NT2/D1 (cell line): ENCODE data around the gene MX2.
"Not testable (repeated sequence)": the region's sequence is repeated elsewhere in the genome, so short reads cannot be mapped to it uniquely, and the experiment has no call there.

Source experiments
- DNase-seq: peaks from one replicate; pipeline ENCODE4 v3.0.0-alpha.2; 2011; ENCODE audit warnings: low read depth, low spot score
- H3K27me3 ChIP-seq: 2 replicates; pipeline ENCODE4 v1.6.0; 2011; ENCODE audit warnings: mild to moderate bottlenecking; ENCODE audit not compliant: insufficient read length, insufficient read depth
- H3K36me3 ChIP-seq: 2 replicates; pipeline ENCODE4 v1.6.1; 2011; ENCODE audit warnings: mild to moderate bottlenecking, low read length, mixed read lengths; ENCODE audit not compliant: insufficient read depth, insufficient read length
- H3K4me1 ChIP-seq: 2 replicates; pipeline ENCODE4 v1.5.1; 2011; ENCODE audit not compliant: insufficient read depth, insufficient read length
- H3K4me3 ChIP-seq: 2 replicates; pipeline ENCODE4 v1.5.1; 2011; ENCODE audit warnings: low read depth; ENCODE audit not compliant: insufficient read length
- H3K9ac ChIP-seq: 2 replicates; pipeline ENCODE4 v1.6.0; 2011; ENCODE audit warnings: low read depth; ENCODE audit not compliant: insufficient read length
- H3K9me3 ChIP-seq: 2 replicates; pipeline ENCODE4 v1.5.1; 2011; ENCODE audit warnings: mild to moderate bottlenecking, low read length; ENCODE audit not compliant: insufficient read depth
- SUZ12 ChIP-seq: IDR thresholded peaks from 2 replicates; pipeline ENCODE4 v1.6.1; 2011; ENCODE audit not compliant: insufficient read length, insufficient read depth; ENCODE audit errors: extremely low read depth
- YY1 ChIP-seq: IDR thresholded peaks from 2 replicates; pipeline ENCODE4 v1.6.1; 2011; ENCODE audit not compliant: insufficient read length, insufficient read depth
- ZNF274 ChIP-seq: IDR thresholded peaks from 2 replicates; pipeline ENCODE4 v1.6.1; 2011; ENCODE audit warnings: mild to moderate bottlenecking, low read depth, low read length

The MX2 gene

GRCh38 chr21:41418956-41419680 lies 57.3 kb downstream of the MX2 start:
- no peak for DNase-seq
- Histone ChIP-seq H3K9me3 (no peaks in the 10 kb centered on the region), H3K27me3 (peaks cover 35% of the 10 kb centered on the region), H3K4me3 (no peak overlapping the region), H3K36me3 (no peaks in the 10 kb centered on the region), H3K4me1 (peaks cover 3% of the 10 kb centered on the region), H3K9ac (no peak overlapping the region)
- TF ChIP-seq SUZ12 (no peak), ZNF274 (no peak), YY1 (no peak)

GRCh38 chr21:41419921-41420862 lies 58.4 kb downstream of the MX2 start:
- H3K4me3 ChIP-seq: peak overlapping the region; percentile 52
- no peak for DNase-seq
- TF ChIP-seq SUZ12 (no peak), ZNF274 (no peak), YY1 (no peak)
- peaks cover 3% of the 10 kb centered on the region for H3K4me1 ChIP-seq
- no peaks in the 10 kb centered on the region for H3K36me3 ChIP-seq
- H3K9me3 ChIP-seq: no peaks in the 10 kb centered on the region
- H3K9ac ChIP-seq: peak overlapping the region; percentile 88
- H3K27me3 ChIP-seq: peaks cover 44% of the 10 kb centered on the region

GRCh38 chr21:41420998-41421397 lies 59.2 kb downstream of the MX2 start:
- not testable (repeated sequence) for H3K9me3 ChIP-seq, DNase-seq, H3K4me1 ChIP-seq, H3K36me3 ChIP-seq, H3K4me3 ChIP-seq, H3K9ac ChIP-seq
- H3K27me3 ChIP-seq: peaks cover 52% of the 10 kb centered on the region

GRCh38 chr21:41422546-41423304 lies 60.9 kb downstream of the MX2 start:
- no peaks in the 10 kb centered on the region for H3K36me3 ChIP-seq
- H3K9me3 ChIP-seq: no peaks in the 10 kb centered on the region
- no peak overlapping the region for H3K4me3 ChIP-seq
- TF ChIP-seq SUZ12: no peak
- TF ChIP-seq YY1: no peak
- no peak for DNase-seq
- no peak overlapping the region for H3K9ac ChIP-seq
- peaks cover 9% of the 10 kb centered on the region for H3K4me1 ChIP-seq
- peaks cover 70% of the 10 kb centered on the region for H3K27me3 ChIP-seq

- H3K27me3 ChIP-seq: peaks cover 74% of the 10 kb centered on the region
- DNase-seq, H3K36me3 ChIP-seq, H3K9me3 ChIP-seq, H3K9ac ChIP-seq, H3K4me1 ChIP-seq, H3K4me3 ChIP-seq: not testable (repeated sequence)
These were observed 61.4 kb downstream of the MX2 start for GRCh38 chr21:41423305-41423636.

GRCh38 chr21:41425588-41425953 lies 63.7 kb downstream of the MX2 start:
- Histone ChIP-seq H3K4me3 (peak overlapping the region; percentile 54), H3K36me3 (no peaks in the 10 kb centered on the region), H3K27me3 (peaks cover 77% of the 10 kb centered on the region), H3K9ac (peak overlapping the region; percentile 73), H3K4me1 (peaks cover 8% of the 10 kb centered on the region), H3K9me3 (no peaks in the 10 kb centered on the region)
- no peak for TF ChIP-seq ZNF274
- no peak for TF ChIP-seq SUZ12
- TF ChIP-seq YY1: no peak
- no peak for DNase-seq

- Histone ChIP-seq H3K9ac (peak within 1 kb of the TSS; percentile 73), H3K4me1 (peaks cover 7% of the 10 kb centered on the region), H3K27me3 (peaks cover 75% of the 10 kb centered on the region), H3K9me3 (no peaks in the 10 kb centered on the region), H3K4me3 (peak within 1 kb of the TSS; percentile 54), H3K36me3 (no peaks in the 10 kb centered on the region)
- no peak for DNase-seq
- TF ChIP-seq ZNF274 (no peak), YY1 (no peak), SUZ12 (no peak)
These were observed 64.3 kb downstream of the MX2 start, which contains the start of gene MX1 for GRCh38 chr21:41425954-41426675. MX1 (plus strand) TSS chr21:41426239; CDS start chr21:41432071, 5,832 bp downstream.
